ENCODE measurements around the gene SLC7A8. TPM values are rescaled to one million over a fixed set of nuclear protein-coding genes. Genes with fewer than 3 reads are reported as not detected.
A peak's percentile ranks its signal among the peaks of the same experiment; 100 is the strongest.

The SLC7A8 gene
- total RNA-seq, 1 donor from 2014 or later: 1.1 TPM

- Histone ChIP-seq H3K4me3 (ENCODE audit: low read depth, low read length) (no peak overlapping the region), H3K36me3 (ENCODE audit: control insufficient read depth, insufficient read depth, low read length) (peaks cover 3% of the 10 kb centered on the region), H3K27me3 (ENCODE audit: control insufficient read depth, insufficient read depth, low read length) (no peaks in the 10 kb centered on the region)
- TF ChIP-seq CTCF (IDR thresholded peaks at IDR 0.05; ENCODE audit: insufficient read depth, low read length, severe bottlenecking): no peak
- DNase-seq (ENCODE audit: low read depth) (no peak), FAIRE-seq (no peak)
Observed at GRCh38 chr14:23131482-23131881, 52.0 kb downstream of the SLC7A8 start.

GRCh38 chr14:23130871-23131270, 52.6 kb downstream of the SLC7A8 start:
- Histone ChIP-seq H3K4me3 (ENCODE audit: low read depth, low read length) (no peak overlapping the region), H3K27me3 (ENCODE audit: control insufficient read depth, insufficient read depth, low read length) (no peaks in the 10 kb centered on the region), H3K36me3 (ENCODE audit: control insufficient read depth, insufficient read depth, low read length) (peaks cover 2% of the 10 kb centered on the region)
- FAIRE-seq (no peak), DNase-seq (ENCODE audit: low read depth) (no peak)
- no peak for TF ChIP-seq CTCF (IDR thresholded peaks at IDR 0.05; ENCODE audit: insufficient read depth, low read length, severe bottlenecking)

GRCh38 chr14:23129759-23130316, 53.6 kb downstream of the SLC7A8 start:
- FAIRE-seq (no peak), DNase-seq (ENCODE audit: low read depth) (peak; percentile 42)
- Histone ChIP-seq H3K27me3 (ENCODE audit: control insufficient read depth, insufficient read depth, low read length) (no peaks in the 10 kb centered on the region), H3K36me3 (ENCODE audit: control insufficient read depth, insufficient read depth, low read length) (peaks cover 2% of the 10 kb centered on the region), H3K4me3 (ENCODE audit: low read depth, low read length) (no peak overlapping the region)
- TF ChIP-seq CTCF (IDR thresholded peaks at IDR 0.05; ENCODE audit: insufficient read depth, low read length, severe bottlenecking): no peak

GRCh38 chr14:23128969-23129758, 54.3 kb downstream of the SLC7A8 start:
- Histone ChIP-seq H3K36me3 (ENCODE audit: control insufficient read depth, insufficient read depth, low read length) (peaks cover 2% of the 10 kb centered on the region), H3K27me3 (ENCODE audit: control insufficient read depth, insufficient read depth, low read length) (no peaks in the 10 kb centered on the region), H3K4me3 (ENCODE audit: low read depth, low read length) (no peak overlapping the region)
- FAIRE-seq: no peak
- DNase-seq (ENCODE audit: low read depth): no peak
- no peak for TF ChIP-seq CTCF (IDR thresholded peaks at IDR 0.05; ENCODE audit: insufficient read depth, low read length, severe bottlenecking)

GRCh38 chr14:23127861-23128260, 55.6 kb downstream of the SLC7A8 start:
- Histone ChIP-seq H3K4me3 (ENCODE audit: low read depth, low read length) (no peak overlapping the region), H3K27me3 (ENCODE audit: control insufficient read depth, insufficient read depth, low read length) (no peaks in the 10 kb centered on the region), H3K36me3 (ENCODE audit: control insufficient read depth, insufficient read depth, low read length) (peaks cover 2% of the 10 kb centered on the region)
- FAIRE-seq (no peak), DNase-seq (ENCODE audit: low read depth) (no peak)
- TF ChIP-seq CTCF (IDR thresholded peaks at IDR 0.05; ENCODE audit: insufficient read depth, low read length, severe bottlenecking): no peak

All from bronchial epithelial cell (primary cell).